Middle frontal gyrus (tissue), 1 donor: ENCODE data around the gene MYO18B.

Experiments used
- DNase-seq: peaks from one replicate; pipeline ENCODE4 v3.0.0-alpha.2; 2015; ENCODE audit warnings: low spot score; ENCODE audit errors: extremely low spot score

Gene MYO18B

GRCh38 chr22:25777411-25777810, 35.4 kb downstream of the MYO18B start:
- DNase-seq, result no peak

- DNase-seq, result no peak
Measured at GRCh38 chr22:25777870-25778269, 35.9 kb downstream of the MYO18B start.

- no peak for DNase-seq
Measured at GRCh38 chr22:25779426-25779825, 37.4 kb downstream of the MYO18B start.

GRCh38 chr22:25779890-25780289, 37.9 kb downstream of the MYO18B start:
- no peak for DNase-seq

- DNase-seq, result no peak
Measured at GRCh38 chr22:25780673-25781072, 38.7 kb downstream of the MYO18B start.

GRCh38 chr22:25781801-25782200, 39.8 kb downstream of the MYO18B start:
- no peak for DNase-seq

- DNase-seq, result no peak
Measured at GRCh38 chr22:25782831-25783230, 40.8 kb downstream of the MYO18B start.

GRCh38 chr22:25783856-25784255, 41.9 kb downstream of the MYO18B start:
- no peak for DNase-seq

GRCh38 chr22:25786165-25786564, 44.2 kb downstream of the MYO18B start:
- no peak for DNase-seq

- DNase-seq, result no peak
Measured at GRCh38 chr22:25791556-25791955, 49.6 kb downstream of the MYO18B start.

- DNase-seq, result no peak
Measured at GRCh38 chr22:25795478-25795877, 53.5 kb downstream of the MYO18B start.

GRCh38 chr22:25797498-25798290, 55.7 kb downstream of the MYO18B start:
- no peak for DNase-seq

- no peak for DNase-seq
Measured at GRCh38 chr22:25800766-25801165, 58.8 kb downstream of the MYO18B start.

- DNase-seq, result no peak
Measured at GRCh38 chr22:25802018-25802417, 60.0 kb downstream of the MYO18B start.

- no peak for DNase-seq
Measured at GRCh38 chr22:25804676-25805075, 62.7 kb downstream of the MYO18B start.

GRCh38 chr22:25806579-25806978, 64.6 kb downstream of the MYO18B start:
- DNase-seq, result no peak

- DNase-seq, result no peak
Measured at GRCh38 chr22:25814685-25815084, 72.7 kb downstream of the MYO18B start.

- no peak for DNase-seq
Measured at GRCh38 chr22:25815561-25815960, 73.6 kb downstream of the MYO18B start.

GRCh38 chr22:25816522-25817059, 74.6 kb downstream of the MYO18B start:
- DNase-seq, result no peak

- no peak for DNase-seq
Measured at GRCh38 chr22:25817092-25817943, 75.3 kb downstream of the MYO18B start.

- no peak for DNase-seq
Measured at GRCh38 chr22:25818541-25818940, 76.6 kb downstream of the MYO18B start.

GRCh38 chr22:25822344-25822743, 80.4 kb downstream of the MYO18B start:
- DNase-seq, result no peak
